GM12878 (cell line): ENCODE measurements around the gene IMMP2L. TPM values are rescaled to one million over a fixed set of nuclear protein-coding genes. Genes with fewer than 3 reads are reported as not detected.

Source experiments
- ATAC-seq: fragments of 200-7000 bp; cut with Tn5 transposase; 3 replicates; pipeline ENCODE4 v1.9.1; 2020; ENCODE audit warnings: mild to moderate bottlenecking, moderate library complexity
- BruUV-seq: library from RNA; stranded (reverse); fragments of 400-500 nt; replicated peaks from 2 replicates; lab custom pipeline; 2021; lab: Mats Ljungman, UMichigan
- CTCF ChIA-PET: fragments of 300-600 bp; sonication (Branson Sonifier 250); formaldehyde crosslinking; extraction: SDS; loops from one replicate; lab custom pipeline; 2021; ENCODE audit warnings: inconsistent platforms; lab: Yijun Ruan, JAX
- POLR2A ChIA-PET: fragments of 350-600 bp; formaldehyde crosslinking; extraction: SDS; loops from one replicate; lab custom pipeline; 2021; ENCODE audit warnings: inconsistent platforms; lab: Charles Lee
- RAD21 ChIA-PET: fragments of 300-600 bp; sonication (Branson Sonifier 250); formaldehyde crosslinking; loops from one replicate; lab custom pipeline; 2023; ENCODE audit warnings: antibody characterized with exemption; ENCODE audit not compliant: unreplicated experiment; lab: Charles Lee
- SMC1A ChIA-PET: fragments of 300-600 bp; sonication (Branson Sonifier 250); formaldehyde crosslinking; loops from one replicate; lab custom pipeline; 2023; ENCODE audit not compliant: unreplicated experiment, uncharacterized antibody; lab: Charles Lee
- DNase-seq: peaks from one replicate; pipeline ENCODE4 v3.0.0-alpha.2; 2011; ENCODE audit warnings: low read depth, low spot score
- FAIRE-seq: peaks from 3 replicates; lab custom pipeline; 2011; peaks lifted over from hg19 to GRCh38; lab: Jason Lieb, UNC
- H2AFZ ChIP-seq: 2 replicates; pipeline ENCODE4 v1.6.0; 2011; ENCODE audit warnings: low read depth, low read length, control low read depth; ENCODE audit not compliant: control insufficient read depth
- H3K27ac ChIP-seq: 2 replicates; pipeline ENCODE4 v1.5.1; 2011; ENCODE audit warnings: control low read depth; ENCODE audit not compliant: control insufficient read depth, insufficient read depth
- H3K27me3 ChIP-seq, 2 experiments: replicated peaks in 1 of 2; 2 replicates each; pipeline versions ENCODE4 v1.6.0 to v1.6.1; 2011; ENCODE audit warnings: low read length in 1 of 2; ENCODE audit not compliant: control insufficient read depth in 2 of 2, insufficient read depth in 2 of 2
- H3K36me3 ChIP-seq, 2 experiments: 2 replicates each; pipeline ENCODE4 v1.5.1; 2011; ENCODE audit warnings: low read length in 1 of 2; ENCODE audit not compliant: control insufficient read depth in 2 of 2, insufficient read depth in 2 of 2
- H3K4me1 ChIP-seq: 2 replicates; pipeline ENCODE4 v1.6.1; 2011; ENCODE audit warnings: mild to moderate bottlenecking, low read length, moderate library complexity, mixed read lengths; ENCODE audit not compliant: control insufficient read depth, insufficient read depth
- H3K4me2 ChIP-seq: 2 replicates; pipeline ENCODE4 v1.6.0; 2011; ENCODE audit warnings: control low read depth; ENCODE audit not compliant: control insufficient read depth, insufficient read depth
- H3K4me3 ChIP-seq: fragments of 200-600 bp; sonication (generic); 2 replicates; pipeline ENCODE4 v1.5.1; 2016
- H3K79me2 ChIP-seq: 2 replicates; pipeline ENCODE4 v1.6.0; 2011; ENCODE audit warnings: low read length; ENCODE audit not compliant: control insufficient read depth, insufficient read depth
- H3K9ac ChIP-seq: 2 replicates; pipeline ENCODE4 v1.8.0; 2011; ENCODE audit warnings: low read length, control low read depth, mixed read lengths; ENCODE audit not compliant: control insufficient read depth, insufficient read depth
- H3K9me3 ChIP-seq: replicated peaks from 3 replicates; pipeline ENCODE4 v1.5.1; 2011; ENCODE audit warnings: mild to moderate bottlenecking, low read length; ENCODE audit not compliant: control insufficient read depth, insufficient read depth
- H4K20me1 ChIP-seq: 2 replicates; pipeline ENCODE4 v1.6.0; 2011; ENCODE audit not compliant: control insufficient read depth, insufficient read depth
- CBFB ChIP-seq: IDR thresholded peaks from 2 replicates; pipeline ENCODE4 v1.6.1; 2016; ENCODE audit warnings: antibody characterized with exemption, low read depth
- DPF2 ChIP-seq: fragments of 450-650 bp; IDR thresholded peaks from 2 replicates; pipeline ENCODE4 v1.6.1; 2017; ENCODE audit warnings: mild to moderate bottlenecking
- IRF4 ChIP-seq: IDR thresholded peaks from 2 replicates; pipeline ENCODE4 v1.6.1; 2011; ENCODE audit warnings: low read depth, low read length
- NFXL1 ChIP-seq: fragments of 450-650 bp; IDR thresholded peaks from 2 replicates; pipeline ENCODE4 v1.6.1; 2017; ENCODE audit warnings: antibody characterized with exemption, mild to moderate bottlenecking, borderline replicate concordance
- NFYA ChIP-seq: IDR thresholded peaks from 2 replicates; pipeline ENCODE4 v1.6.1; 2011; ENCODE audit warnings: low read depth, mild to moderate bottlenecking, low read length, improper control_type of control experiment, borderline replicate concordance
- STAT1 ChIP-seq: fragments of 450-650 bp; conservative IDR thresholded peaks from 2 replicates; pipeline ENCODE4 v1.6.1; 2014; ENCODE audit warnings: antibody characterized with exemption, mild to moderate bottlenecking
- STAT3 ChIP-seq: IDR thresholded peaks from 2 replicates; pipeline ENCODE4 v1.6.1; 2011; ENCODE audit warnings: low read depth, low read length, improper control_type of control experiment
- ZNF384 ChIP-seq: IDR thresholded peaks from 2 replicates; pipeline ENCODE4 v1.6.1; 2012; ENCODE audit warnings: low read depth, mild to moderate bottlenecking, low read length, improper control_type of control experiment, borderline replicate concordance
- in situ Hi-C: fragments of 300-500 bp; cut with MboI; formaldehyde crosslinking; loops from 9 replicates; pipeline ENCODE4 v1.14.3; 2018; ENCODE audit warnings: mixed read lengths
- intact Hi-C: fragments of 100-400 bp; cut with micrococcal nuclease; formaldehyde crosslinking; loops from one replicate; pipeline ENCODE4 v1.14.2; 2022; ENCODE audit not compliant: unreplicated experiment
- polyA plus RNA-seq, 11 experiments: library from polyadenylated mRNA; depleted of rRNA in 4 of 11; unstranded in 6 of 11; stranded (reverse) in 5 of 11; fragments of >200 nt; fragmentation: Nextera tagmentation in 4 of 11; fragmentation: Illumina TruSeq in 1 of 11; extraction: Ambion mirVana in 4 of 11; extraction: Trizol in 1 of 11; gene quantifications; 1 replicate in 1 of 11; 2 replicates in 10 of 11; pipeline versions ENCODE4 v1.2.1 to v1.2.3, GENCODE V29; 2011 to 2016; ENCODE audit warnings: inconsistent platforms in 2 of 11, missing spikeins in 2 of 11, low read depth in 1 of 11
- total RNA-seq, 4 experiments: library from RNA; depleted of rRNA in 3 of 4; stranded (reverse); fragments of >200 nt in 3 of 4; fragmentation: Illumina TruSeq in 1 of 4; extraction: Trizol in 1 of 4; gene quantifications; 2 replicates each; pipeline versions ENCODE4 v1.2.1 to v1.2.3, GENCODE V29; 2013 to 2021
- TF ChIP-seq, protein P1 (sequence below): fragments of 450-650 bp; conservative IDR thresholded peaks from 2 replicates; pipeline ENCODE4 v1.6.1; 2017; ENCODE audit warnings: mild to moderate bottlenecking, moderate library complexity

Gene IMMP2L
- total and polyA plus RNA-seq, 10 of the 15 experiments (the other 5 are each of a cell fraction or from before 2014, with no cell fraction given) = 12.6 to 46.3 (median 19.6) TPM

DNA sequence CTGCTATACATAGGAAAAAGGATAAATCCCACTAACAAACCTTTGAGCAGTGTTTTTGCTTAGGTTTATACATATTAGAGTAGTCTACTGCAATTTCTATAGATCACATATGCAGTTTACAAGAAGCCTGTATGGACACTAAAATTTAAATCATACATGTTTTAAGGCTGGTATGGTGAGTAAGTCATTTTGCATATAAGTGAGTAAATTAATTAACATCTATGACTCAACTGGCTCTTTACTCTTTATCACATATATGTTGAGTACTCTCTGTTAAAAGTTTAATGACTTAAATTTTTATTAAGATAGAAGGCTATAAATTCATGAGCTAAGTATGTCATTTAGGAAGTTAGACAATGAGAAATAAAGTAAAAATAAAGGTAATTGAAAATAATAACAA is 402.0 kb downstream of the IMMP2L start:
- Histone ChIP-seq H4K20me1 (no peaks in the 10 kb centered on the region), H3K9me3 (no peaks in the 10 kb centered on the region), H3K27ac (no peak overlapping the region), H3K4me1 (no peaks in the 10 kb centered on the region), H3K4me3 (no peak overlapping the region), H3K4me2 (no peak overlapping the region), H3K79me2 (no peaks in the 10 kb centered on the region), H3K36me3 (no peaks in the 10 kb centered on the region), H3K9ac (no peak overlapping the region), H2AFZ (no peak overlapping the region), H3K27me3 (no peaks in the 10 kb centered on the region)
- ChIA-PET POLR2A (no interaction called here), CTCF (no interaction called here), SMC1A (interaction anchor here (1.1 kb wide), 1 partner anchor 19 kb away, joined by 3 read pairs; no protein-coding TSS in a partner anchor), RAD21 (no interaction called here)
- intact Hi-C loops = no loop called here
- ATAC-seq = no peak
- TF ChIP-seq, protein P1, sequence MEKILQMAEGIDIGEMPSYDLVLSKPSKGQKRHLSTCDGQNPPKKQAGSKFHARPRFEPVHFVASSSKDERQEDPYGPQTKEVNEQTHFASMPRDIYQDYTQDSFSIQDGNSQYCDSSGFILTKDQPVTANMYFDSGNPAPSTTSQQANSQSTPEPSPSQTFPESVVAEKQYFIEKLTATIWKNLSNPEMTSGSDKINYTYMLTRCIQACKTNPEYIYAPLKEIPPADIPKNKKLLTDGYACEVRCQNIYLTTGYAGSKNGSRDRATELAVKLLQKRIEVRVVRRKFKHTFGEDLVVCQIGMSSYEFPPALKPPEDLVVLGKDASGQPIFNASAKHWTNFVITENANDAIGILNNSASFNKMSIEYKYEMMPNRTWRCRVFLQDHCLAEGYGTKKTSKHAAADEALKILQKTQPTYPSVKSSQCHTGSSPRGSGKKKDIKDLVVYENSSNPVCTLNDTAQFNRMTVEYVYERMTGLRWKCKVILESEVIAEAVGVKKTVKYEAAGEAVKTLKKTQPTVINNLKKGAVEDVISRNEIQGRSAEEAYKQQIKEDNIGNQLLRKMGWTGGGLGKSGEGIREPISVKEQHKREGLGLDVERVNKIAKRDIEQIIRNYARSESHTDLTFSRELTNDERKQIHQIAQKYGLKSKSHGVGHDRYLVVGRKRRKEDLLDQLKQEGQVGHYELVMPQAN = no peak
- peak; percentile 23 for FAIRE-seq
- DNase-seq = no peak
- in situ Hi-C loops = no loop called here
- no TSS peak for BruUV-seq

DNA sequence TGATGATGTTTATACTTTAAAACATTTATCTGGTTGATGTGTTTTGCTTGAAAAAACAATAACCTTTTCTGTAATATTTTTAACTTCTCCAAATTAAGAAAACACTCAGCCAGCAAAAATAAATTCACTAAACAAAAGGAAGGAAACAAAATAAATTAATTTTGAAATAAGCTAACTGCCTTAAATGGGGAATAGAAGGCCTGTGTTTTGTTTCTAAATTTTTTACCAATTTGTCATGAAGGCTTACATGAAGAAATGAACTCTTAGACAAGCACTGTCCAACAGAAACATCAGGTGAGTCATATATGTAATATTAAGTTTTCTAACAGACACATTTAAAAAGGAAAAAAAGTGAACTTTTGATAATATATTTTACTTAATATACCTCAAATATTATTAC is 402.9 kb downstream of the IMMP2L start:
- Histone ChIP-seq H3K27ac (no peak overlapping the region), H3K4me1 (no peaks in the 10 kb centered on the region), H3K27me3 (no peaks in the 10 kb centered on the region)
- ChIA-PET POLR2A (interaction anchor here (0.7 kb wide), 1 partner anchor 20 kb away, joined by 3 read pairs; no protein-coding TSS in a partner anchor), CTCF (no interaction called here)
- no TSS peak for BruUV-seq
- TF ChIP-seq NFXL1 (no peak), ZNF384 (no peak), CBFB (no peak), DPF2 (no peak), STAT1 (no peak), IRF4 (no peak), NFYA (no peak), STAT3 (no peak)
- TF ChIP-seq, all 136 proteins: peak for 0
- H3K9me3 ChIP-seq = no peaks in the 10 kb centered on the region
- no peaks in the 10 kb centered on the region for H3K79me2 ChIP-seq
- DNase-seq (no peak), ATAC-seq (no peak), FAIRE-seq (no peak)
- no peaks in the 10 kb centered on the region for H4K20me1 ChIP-seq
- intact Hi-C loops = no loop called here
- SMC1A ChIA-PET = interaction anchor here (1.0 to 2.0 kb wide), 2 partner anchors 9 to 21 kb away, joined by 3 to 5 read pairs; no protein-coding TSS in a partner anchor
- no peak overlapping the region for H2AFZ ChIP-seq
- in situ Hi-C loops = no loop called here
- H3K36me3 ChIP-seq = no peaks in the 10 kb centered on the region
- H3K4me3 ChIP-seq = no peak overlapping the region
- no peak overlapping the region for H3K9ac ChIP-seq
- H3K4me2 ChIP-seq = no peak overlapping the region
- RAD21 ChIA-PET = no interaction called here
